ENCODE data around the gene ARRDC4.

Gene ARRDC4
- 5.6 to 6.6 reads per million in 2 donors for total RNA-seq

- DNase-seq: peak; percentile 69 to 99 (median 86)
These were observed at the start of gene ARRDC4 for GRCh38 chr15:97960364-97961066. Gene ARRDC4 (plus strand): TSS chr15:97960703. CDS start chr15:97960862, 159 bp downstream.

- DNase-seq: no peak
These were observed 45.8 kb upstream of the ARRDC4 start for GRCh38 chr15:97914711-97915110.

GRCh38 chr15:97915261-97915660 lies 45.2 kb upstream of the ARRDC4 start:
- no peak for DNase-seq

GRCh38 chr15:97921296-97921865 lies 39.1 kb upstream of the ARRDC4 start:
- no peak for DNase-seq

GRCh38 chr15:97929456-97930229 lies 30.9 kb upstream of the ARRDC4 start:
- DNase-seq: no peak

- DNase-seq: no peak
These were observed 30.3 kb upstream of the ARRDC4 start for GRCh38 chr15:97930230-97930629.

- no peak for DNase-seq
These were observed 29.2 kb upstream of the ARRDC4 start for GRCh38 chr15:97931314-97931713.

GRCh38 chr15:97933589-97933988 lies 26.9 kb upstream of the ARRDC4 start:
- no peak for DNase-seq

GRCh38 chr15:97940993-97941392 lies 19.5 kb upstream of the ARRDC4 start:
- no peak for DNase-seq

GRCh38 chr15:97941572-97941971 lies 18.9 kb upstream of the ARRDC4 start:
- no peak for DNase-seq

- no peak for DNase-seq
These were observed 15.8 kb upstream of the ARRDC4 start for GRCh38 chr15:97944724-97945123.

- no peak for DNase-seq
These were observed 12.8 kb upstream of the ARRDC4 start for GRCh38 chr15:97947465-97948260.

GRCh38 chr15:97953254-97953653 lies 7.2 kb upstream of the ARRDC4 start:
- DNase-seq: no peak

GRCh38 chr15:97953748-97954147 lies 6.8 kb upstream of the ARRDC4 start:
- DNase-seq: no peak

GRCh38 chr15:97955035-97955434 lies 5.5 kb upstream of the ARRDC4 start:
- DNase-seq: no peak

- DNase-seq: no peak
These were observed 5.0 kb upstream of the ARRDC4 start for GRCh38 chr15:97955529-97955928.

- DNase-seq: no peak
These were observed 659 bp upstream of the ARRDC4 start for GRCh38 chr15:97959724-97960363.

GRCh38 chr15:97961067-97961954 lies 808 bp downstream of the ARRDC4 start:
- DNase-seq: peak in 2 of 5 experiments; percentile 9 to 12

- DNase-seq: no peak
These were observed 1.8 kb downstream of the ARRDC4 start for GRCh38 chr15:97962263-97962662.

- DNase-seq: no peak
These were observed 3.3 kb downstream of the ARRDC4 start for GRCh38 chr15:97963779-97964178.

GRCh38 chr15:97966246-97966645 lies 5.7 kb downstream of the ARRDC4 start:
- no peak for DNase-seq

All from T-helper 2 cell (primary cell).